Measurements from ENCODE around the gene CACNA1G.

Gene CACNA1G

GRCh38 chr17:50541716-50542688 is 18.5 kb upstream of the CACNA1G start:
- Histone ChIP-seq H3K4me2 (ENCODE audit: low read length) (peak overlapping the region; percentile 90), H2AFZ (ENCODE audit: low read length) (peak overlapping the region; percentile 50)
- TF ChIP-seq CTCF (IDR thresholded peaks at IDR 0.05; ENCODE audit: low read length) (peak; percentile 35; the same call in 1 of the 2 replicates), EZH2 (IDR thresholded peaks at IDR 0.05; ENCODE audit: borderline replicate concordance, low read length) (no peak)

DNA sequence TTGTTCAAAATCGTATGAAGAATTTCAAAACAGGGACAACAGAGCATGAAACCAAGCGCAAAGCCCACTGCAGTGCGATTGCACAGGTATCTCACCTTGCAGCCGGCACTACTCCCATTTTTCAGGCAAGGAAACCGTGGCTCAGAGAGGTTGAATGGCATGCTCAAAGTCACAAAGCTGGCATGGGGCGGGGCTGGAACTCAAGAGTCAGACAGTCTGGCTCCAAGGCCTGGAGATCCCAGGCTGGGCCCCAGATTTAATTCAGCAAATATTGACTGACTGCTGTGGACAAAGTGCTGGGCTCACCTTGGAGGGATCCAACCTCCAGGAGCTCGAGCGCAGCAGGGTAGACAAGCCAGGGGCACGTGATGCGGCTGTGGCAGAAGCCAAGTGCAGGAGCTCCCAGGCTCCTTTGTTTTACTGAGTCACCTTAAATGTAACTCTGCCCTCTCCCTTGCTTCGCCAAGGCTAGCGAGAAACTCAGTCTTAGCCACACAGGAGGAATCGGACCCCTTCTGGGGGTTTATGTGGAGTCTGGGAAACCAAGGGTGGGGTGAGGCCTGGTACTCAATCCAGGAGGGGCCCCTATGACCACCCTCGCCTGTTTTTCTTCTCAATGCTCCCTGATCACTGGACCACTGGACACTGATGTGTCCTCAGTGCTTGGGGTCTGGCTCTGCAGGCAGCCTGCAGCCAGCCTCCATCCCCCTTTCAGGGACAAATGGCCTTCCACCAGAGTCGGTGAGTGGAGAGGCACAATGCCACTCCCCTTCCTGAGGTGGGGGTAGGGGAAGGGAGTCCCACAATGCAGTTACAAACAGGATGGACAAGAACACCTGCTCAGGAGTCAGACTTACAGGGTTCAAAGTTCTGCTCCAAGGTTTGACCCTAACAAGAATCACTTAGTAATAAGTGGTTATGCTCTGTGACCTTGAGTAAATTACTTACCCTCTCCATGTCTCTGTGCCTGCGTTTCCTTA is 17.4 kb upstream of the CACNA1G start:
- H3K9me2 ChIP-seq (ENCODE audit: low read depth, low read length): no peaks in the 10 kb centered on the region
- H3K9me3 ChIP-seq (ENCODE audit: low read length): no peaks in the 10 kb centered on the region
- H3K4me2 ChIP-seq (ENCODE audit: low read length): peak overlapping the region; percentile 90; the same call in 1 of the 2 replicates
- no peak for TF ChIP-seq CTCF (IDR thresholded peaks at IDR 0.05; ENCODE audit: low read length)
- TF ChIP-seq EZH2 (IDR thresholded peaks at IDR 0.05; ENCODE audit: borderline replicate concordance, low read length): no peak
- no peaks in the 10 kb centered on the region for H4K20me1 ChIP-seq (ENCODE audit: insufficient read depth, low read length)
- peak overlapping the region; percentile 50; the same call in 1 of the 2 replicates for H2AFZ ChIP-seq (ENCODE audit: low read length)
- no peaks in the 10 kb centered on the region for H3F3A ChIP-seq (ENCODE audit: insufficient read depth, low read length)
- peak overlapping the region; percentile 52; the same call in 1 of the 2 replicates for H3K9ac ChIP-seq (ENCODE audit: low read length)
- peak overlapping the region; percentile 67 for H3K4me3 ChIP-seq (ENCODE audit: low read depth, low read length, poor library complexity, severe bottlenecking)
- peaks cover 16% of the 10 kb centered on the region for H3K4me1 ChIP-seq (ENCODE audit: insufficient read depth, low read length, severe bottlenecking)
- H3K36me3 ChIP-seq (ENCODE audit: insufficient read depth, low read length): no peaks in the 10 kb centered on the region
- H3K27me3 ChIP-seq (ENCODE audit: insufficient read depth, low read length): peaks cover under 1% of the 10 kb centered on the region; the same call in 1 of the 2 replicates
- no peak overlapping the region for H3K27ac ChIP-seq (ENCODE audit: low read depth, low read length, poor library complexity, severe bottlenecking)
- no peaks in the 10 kb centered on the region for H3K79me2 ChIP-seq (ENCODE audit: insufficient read depth, low read length)

More at GRCh38 chr17:50541716-50542688, 18.5 kb upstream of the CACNA1G start:
- Histone ChIP-seq H3K9me2 (ENCODE audit: low read depth, low read length) (no peaks in the 10 kb centered on the region), H3K36me3 (ENCODE audit: insufficient read depth, low read length) (no peaks in the 10 kb centered on the region), H3K4me1 (ENCODE audit: insufficient read depth, low read length, severe bottlenecking) (peaks cover 10% of the 10 kb centered on the region), H3K79me2 (ENCODE audit: insufficient read depth, low read length) (no peaks in the 10 kb centered on the region), H3K27me3 (ENCODE audit: insufficient read depth, low read length) (peaks cover 8% of the 10 kb centered on the region; the same call in 1 of the 2 replicates), H3K4me3 (ENCODE audit: low read depth, low read length, poor library complexity, severe bottlenecking) (peak overlapping the region; percentile 67), H3K9me3 (ENCODE audit: low read length) (no peaks in the 10 kb centered on the region), H4K20me1 (ENCODE audit: insufficient read depth, low read length) (no peaks in the 10 kb centered on the region), H3K9ac (ENCODE audit: low read length) (peak overlapping the region; percentile 52; the same call in 1 of the 2 replicates), H3K27ac (ENCODE audit: low read depth, low read length, poor library complexity, severe bottlenecking) (no peak overlapping the region), H3F3A (ENCODE audit: insufficient read depth, low read length) (no peaks in the 10 kb centered on the region)

GRCh38 chr17:50544516-50544915 is 16.0 kb upstream of the CACNA1G start:
- H2AFZ ChIP-seq (ENCODE audit: low read length): no peak overlapping the region
- H4K20me1 ChIP-seq (ENCODE audit: insufficient read depth, low read length): no peaks in the 10 kb centered on the region
- H3K4me2 ChIP-seq (ENCODE audit: low read length): no peak overlapping the region
- no peaks in the 10 kb centered on the region for H3F3A ChIP-seq (ENCODE audit: insufficient read depth, low read length)
- no peaks in the 10 kb centered on the region for H3K9me2 ChIP-seq (ENCODE audit: low read depth, low read length)
- H3K27ac ChIP-seq (ENCODE audit: low read depth, low read length, poor library complexity, severe bottlenecking): no peak overlapping the region
- no peaks in the 10 kb centered on the region for H3K9me3 ChIP-seq (ENCODE audit: low read length)
- no peaks in the 10 kb centered on the region for H3K79me2 ChIP-seq (ENCODE audit: insufficient read depth, low read length)
- no peak for TF ChIP-seq CTCF (IDR thresholded peaks at IDR 0.05; ENCODE audit: low read length)
- no peak for TF ChIP-seq EZH2 (IDR thresholded peaks at IDR 0.05; ENCODE audit: borderline replicate concordance, low read length)
- H3K9ac ChIP-seq (ENCODE audit: low read length): no peak overlapping the region
- no peaks in the 10 kb centered on the region for H3K36me3 ChIP-seq (ENCODE audit: insufficient read depth, low read length)
- H3K27me3 ChIP-seq (ENCODE audit: insufficient read depth, low read length): no peaks in the 10 kb centered on the region; the same call in 1 of the 2 replicates
- peaks cover 16% of the 10 kb centered on the region for H3K4me1 ChIP-seq (ENCODE audit: insufficient read depth, low read length, severe bottlenecking)
- no peak overlapping the region for H3K4me3 ChIP-seq (ENCODE audit: low read depth, low read length, poor library complexity, severe bottlenecking)
